ENCODE results near the gene PHKG1. TPM values are rescaled to one million over a fixed set of nuclear protein-coding genes. Genes with fewer than 3 reads are reported as not detected.
"Not testable (repeated sequence)": the region's sequence is repeated elsewhere in the genome, so short reads cannot be mapped to it uniquely, and the experiment has no call there.

PHKG1 gene
- total RNA-seq, result 0.78 TPM

DNA sequence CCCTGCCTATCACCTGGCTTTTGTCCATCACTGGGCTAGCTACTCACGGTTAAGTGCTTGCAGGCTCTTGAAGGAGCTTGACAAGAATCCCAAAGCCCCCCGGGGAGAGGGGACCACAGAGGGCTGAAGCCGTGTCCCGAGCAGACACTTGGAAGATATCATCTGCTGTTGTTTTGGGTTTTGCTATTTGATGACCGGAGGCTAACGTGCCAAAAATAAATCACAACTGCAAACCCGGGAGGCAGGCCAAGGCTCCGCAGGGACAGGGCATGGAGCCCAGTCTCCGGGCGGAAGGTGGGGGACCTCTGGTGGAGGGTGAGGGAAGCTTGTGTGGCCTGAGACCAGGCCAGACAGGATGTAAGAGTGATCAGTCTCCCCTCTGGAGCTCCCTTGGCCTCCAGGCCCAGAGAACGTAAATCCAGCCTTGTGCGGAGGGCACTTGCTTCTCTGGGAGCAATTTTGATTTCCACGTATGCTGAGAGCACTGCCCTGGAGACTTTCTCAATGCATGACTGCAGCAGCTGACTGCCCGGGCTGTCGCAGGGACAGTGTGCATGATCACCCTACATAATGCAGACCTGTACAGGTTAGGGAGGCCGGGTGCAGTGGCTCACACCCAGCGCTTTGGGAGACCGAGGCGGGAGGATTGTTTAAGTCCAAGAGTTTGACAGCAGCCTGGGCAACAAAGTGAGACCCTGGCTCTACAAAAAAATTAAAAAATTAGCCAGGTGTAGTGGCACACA is at the start of gene PHKG1:
TSS of gene PHKG1 (minus strand) at position 164 of the 743 bp plus-strand sequence. CDS start 4,011 bp downstream, outside the sequence.
- DNase-seq (ENCODE audit: low spot score) (peak; percentile 90), ATAC-seq (peak; percentile 97)

GRCh38 chr7:56131062-56131461 is 38.3 kb upstream of the PHKG1 start:
- DNase-seq (ENCODE audit: low spot score), result not testable (repeated sequence)
- ATAC-seq, result peak; percentile 31

DNA sequence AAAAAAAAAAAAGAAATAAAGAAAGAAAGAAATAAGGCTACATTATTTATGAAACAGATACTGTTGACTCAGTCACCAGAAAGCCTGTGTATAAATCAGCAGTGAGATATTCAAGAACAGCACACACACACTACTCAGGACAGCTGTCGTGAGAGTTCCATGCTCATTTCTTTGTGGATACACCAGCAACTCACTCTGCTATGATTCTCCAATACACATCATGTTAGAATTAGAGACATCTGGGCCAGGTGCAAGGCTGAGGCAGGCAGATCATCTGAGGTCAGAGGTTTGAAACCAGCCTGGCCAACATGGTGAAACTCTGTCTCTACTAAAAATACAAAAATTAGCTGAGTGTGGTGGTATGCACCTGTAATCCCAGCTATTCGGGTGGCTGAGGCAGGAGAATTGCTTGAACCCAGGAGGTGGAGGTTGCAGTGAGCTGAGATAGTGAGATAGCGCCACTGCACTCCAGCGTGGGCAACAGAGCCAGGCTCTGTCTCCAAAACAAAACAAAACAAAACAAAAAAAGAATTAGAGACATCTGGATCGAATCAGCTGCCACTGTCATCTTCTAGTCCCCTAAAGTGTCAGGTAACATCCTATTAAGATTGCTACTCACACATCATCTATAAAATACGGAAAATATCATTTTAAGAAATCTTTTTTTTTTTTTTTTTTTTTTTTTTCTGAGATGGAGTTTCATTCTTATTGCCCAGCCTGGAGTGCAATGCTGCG is 34.7 kb upstream of the PHKG1 start:
- DNase-seq (ENCODE audit: low spot score), result no peak
- ATAC-seq, result no peak

GRCh38 chr7:56125831-56126230 is 33.1 kb upstream of the PHKG1 start:
- no peak for ATAC-seq

DNA sequence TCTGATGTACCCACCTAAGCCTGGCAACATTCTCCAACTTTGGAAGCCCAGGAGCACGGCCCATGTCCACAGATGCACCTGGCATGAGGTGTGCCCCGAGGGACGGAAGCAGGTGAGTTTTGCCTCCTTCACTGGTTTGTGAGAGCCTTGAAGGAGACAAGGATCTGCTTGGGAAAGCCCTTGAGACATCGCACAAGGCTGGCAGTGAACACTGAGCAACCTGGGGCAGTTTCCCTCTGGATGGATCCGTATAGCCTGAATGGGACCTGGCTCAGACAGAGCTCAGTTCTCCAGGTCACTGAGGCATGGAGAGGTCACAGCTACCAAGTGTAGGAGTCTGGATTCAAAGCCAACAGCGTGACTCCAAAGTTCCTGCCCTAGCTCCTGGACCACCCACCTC is 32.2 kb upstream of the PHKG1 start:
- DNase-seq (ENCODE audit: low spot score) (no peak), ATAC-seq (no peak)

More at GRCh38 chr7:56125831-56126230, 33.1 kb upstream of the PHKG1 start:
- DNase-seq (ENCODE audit: low spot score), result no peak

DNA sequence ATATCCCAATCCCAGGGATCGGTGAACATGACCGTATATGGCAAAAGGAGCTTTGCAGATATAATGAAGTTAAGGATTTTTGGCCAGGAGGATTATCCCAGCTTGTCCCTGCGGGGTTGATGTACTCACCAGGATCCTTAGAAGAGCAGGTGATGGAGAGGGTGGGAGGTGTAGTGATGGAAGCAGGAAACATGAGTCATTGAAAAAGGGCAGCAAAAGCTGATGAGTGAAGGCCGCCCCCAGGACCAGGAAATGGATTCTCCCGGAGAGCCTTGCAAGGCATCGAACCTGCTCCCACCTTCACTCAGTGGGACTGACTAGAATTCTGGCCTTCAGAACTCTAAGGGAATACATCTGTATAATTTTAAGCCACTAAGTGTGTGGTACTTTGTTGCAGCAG is 28.7 kb upstream of the PHKG1 start:
- ATAC-seq (no peak), DNase-seq (ENCODE audit: low spot score) (no peak)

GRCh38 chr7:56115852-56116538 is 23.2 kb upstream of the PHKG1 start, which contains the start of gene NUPR2:
NUPR2 (minus strand) TSS chr7:56116417; CDS start chr7:56116314, 103 bp downstream.
- no peak for ATAC-seq
- DNase-seq (ENCODE audit: low spot score), result no peak

DNA sequence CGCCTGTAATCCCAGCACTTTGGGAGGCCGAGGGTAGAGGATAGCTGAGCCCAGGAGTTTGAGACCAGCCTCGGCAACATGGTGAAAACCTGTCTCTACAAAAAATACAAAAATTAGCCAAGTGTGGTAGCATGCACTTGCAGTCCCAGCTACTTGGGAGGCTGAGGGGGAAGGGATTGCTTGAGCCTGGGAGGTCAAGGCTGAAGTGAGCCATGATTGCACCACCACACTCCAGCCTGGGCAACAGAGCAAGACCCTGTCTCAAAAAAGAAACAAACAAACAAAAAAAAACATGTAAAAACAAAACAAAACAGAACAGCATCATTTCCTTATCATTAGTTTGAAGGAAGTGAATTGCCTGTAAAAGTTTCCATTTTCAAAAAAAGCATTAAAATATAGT is 19.5 kb upstream of the PHKG1 start:
- not testable (repeated sequence) for ATAC-seq

GRCh38 chr7:56110611-56111010 is 17.9 kb upstream of the PHKG1 start:
- ATAC-seq, result no peak
- no peak for DNase-seq (ENCODE audit: low spot score)

More for the DNA sequence above, 19.5 kb upstream of the PHKG1 start:
- not testable (repeated sequence) for DNase-seq (ENCODE audit: low spot score)

GRCh38 chr7:56107954-56108258 is 15.2 kb upstream of the PHKG1 start:
- no peak for DNase-seq (ENCODE audit: low spot score)

GRCh38 chr7:56106108-56107073 is 13.6 kb upstream of the PHKG1 start, which contains the start of gene CHCHD2:
CHCHD2 (minus strand) TSS chr7:56106476; CDS start chr7:56106413, 63 bp downstream.
- peak; percentile 99 for ATAC-seq
- peak; percentile 97 for DNase-seq (ENCODE audit: low spot score)

More at GRCh38 chr7:56107954-56108258, 15.2 kb upstream of the PHKG1 start:
- no peak for ATAC-seq

- ATAC-seq (peak; percentile 23), DNase-seq (ENCODE audit: low spot score) (no peak)
Measured at GRCh38 chr7:56105508-56105907, 12.8 kb upstream of the PHKG1 start.

DNA sequence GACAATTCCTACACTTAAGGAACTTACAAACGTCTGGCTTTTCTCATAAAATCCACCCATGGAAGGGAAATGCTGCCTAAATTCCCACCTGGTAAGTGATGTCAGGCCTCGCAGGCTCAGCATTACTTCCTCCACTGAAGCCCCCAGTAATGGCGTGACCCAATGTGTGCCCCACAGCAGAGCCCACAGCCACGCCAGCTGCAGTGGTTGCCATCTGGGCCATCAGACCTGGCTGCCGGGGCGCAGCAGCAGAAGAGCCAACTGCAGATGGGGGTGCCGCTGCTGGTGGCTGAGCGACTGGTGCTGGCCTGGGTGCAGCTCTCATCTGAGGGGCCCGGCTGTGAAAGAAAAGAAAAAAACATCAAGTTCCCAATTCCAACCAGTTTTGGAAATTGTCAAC is 11.4 kb upstream of the PHKG1 start:
- DNase-seq (ENCODE audit: low spot score); ATAC-seq: not testable (repeated sequence)

GRCh38 chr7:56099653-56100052 is 6.9 kb upstream of the PHKG1 start:
- DNase-seq (ENCODE audit: low spot score), result no peak
- ATAC-seq, result no peak

DNA sequence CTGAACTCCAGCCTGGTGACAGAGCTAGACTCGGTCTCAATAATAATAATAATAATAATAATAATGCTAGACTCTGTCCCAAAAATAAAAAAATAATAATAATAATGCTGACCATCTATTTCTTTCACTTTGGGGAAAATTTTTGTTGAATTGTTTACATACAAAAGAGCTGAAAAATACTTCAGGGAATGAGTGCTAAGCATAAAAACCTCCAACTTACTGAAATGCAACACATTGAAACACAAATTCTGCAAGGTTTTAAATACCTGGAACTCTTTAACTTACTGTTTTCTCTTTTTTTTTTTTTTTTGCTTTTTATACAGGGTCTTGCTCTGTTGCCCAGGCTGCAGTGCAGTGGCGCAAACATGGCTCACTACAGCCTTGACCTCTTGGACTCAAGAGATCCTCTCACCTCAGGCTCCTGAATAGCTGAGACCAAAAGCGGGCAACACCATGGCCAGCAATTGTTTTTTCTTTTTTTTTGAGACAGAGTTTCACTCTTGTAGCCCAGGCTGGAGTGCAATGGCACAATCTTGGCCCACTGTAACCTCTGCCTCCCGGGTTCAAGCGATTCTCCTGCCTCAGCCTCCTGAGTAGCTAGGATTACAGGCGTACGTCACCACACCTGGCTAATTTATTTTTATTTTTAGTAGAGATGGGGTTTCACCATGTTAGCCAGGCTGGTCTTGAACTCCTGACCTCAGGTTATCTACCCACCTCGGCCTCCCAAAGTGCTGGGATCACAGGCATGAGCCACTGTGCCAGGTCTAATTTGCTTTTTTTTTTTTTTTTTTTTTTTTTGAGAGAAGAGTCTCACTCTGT is 5.6 kb upstream of the PHKG1 start:
- not testable (repeated sequence) for ATAC-seq

GRCh38 chr7:56097700-56098099 is 4.9 kb upstream of the PHKG1 start:
- ATAC-seq, result peak; percentile 55
- no peak for DNase-seq (ENCODE audit: low spot score)

More for the DNA sequence above, 5.6 kb upstream of the PHKG1 start:
- DNase-seq (ENCODE audit: low spot score), result not testable (repeated sequence)

GRCh38 chr7:56092388-56092787 is 364 bp downstream of the PHKG1 start:
- not testable (repeated sequence) for DNase-seq (ENCODE audit: low spot score)
- ATAC-seq, result peak; percentile 61

DNA sequence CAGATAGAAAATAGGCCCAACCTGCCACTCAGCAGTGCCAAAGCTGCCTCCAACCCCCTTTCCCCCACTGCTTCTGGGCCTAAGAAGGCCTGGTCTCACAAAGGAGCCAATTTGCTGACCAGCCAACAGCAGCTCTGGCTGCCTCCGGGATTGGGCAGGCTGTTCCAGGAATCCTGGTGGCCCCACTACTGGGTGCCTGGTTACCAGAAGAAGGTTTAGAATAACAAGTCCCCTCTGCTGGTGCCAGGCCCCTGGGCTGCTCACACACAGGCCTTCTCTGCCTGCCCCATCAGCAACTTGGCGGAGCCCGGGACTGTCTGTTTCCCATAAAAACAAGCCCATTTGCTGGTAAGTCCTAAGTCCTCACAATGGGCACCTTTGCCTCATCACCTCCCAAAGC is 1.2 kb downstream of the PHKG1 start:
- ATAC-seq (no peak), DNase-seq (ENCODE audit: low spot score) (no peak)

- ATAC-seq (no peak), DNase-seq (ENCODE audit: low spot score) (no peak)
Measured at GRCh38 chr7:56087445-56087844, 5.3 kb downstream of the PHKG1 start.
